MCF 10A (cell line): ENCODE measurements around the gene FOXP1. TPM values are rescaled to one million over a fixed set of nuclear protein-coding genes. Genes with fewer than 3 reads are reported as not detected.

ENCODE experiments used
- BruUV-seq: library from RNA; stranded (reverse); fragments of 400-500 nt; replicated peaks from 2 replicates; lab custom pipeline; 2021; lab: Mats Ljungman, UMichigan
- CTCF ChIA-PET: fragments of 300-600 bp; sonication (Branson Sonifier 250); formaldehyde crosslinking; extraction: SDS; loops from one replicate; lab custom pipeline; 2021; ENCODE audit warnings: antibody characterized with exemption, inconsistent platforms; lab: Yijun Ruan, JAX
- POLR2A ChIA-PET: fragments of 300-600, 350-650 bp; sonication (Branson Sonifier 250); formaldehyde crosslinking; extraction: SDS; loops from one replicate; lab custom pipeline; 2020; ENCODE audit warnings: antibody characterized with exemption, inconsistent platforms; lab: Yijun Ruan, JAX
- DNase-seq: peaks from one replicate; pipeline ENCODE4 v3.0.0-alpha.2; 2018; ENCODE audit not compliant: unreplicated experiment
- H3K27ac Mint-ChIP-seq: one replicate; pipeline ENCODE4 v1.8.0; 2022; ENCODE audit warnings: mild to moderate bottlenecking, low read depth, mixed read lengths; ENCODE audit not compliant: unreplicated experiment
- H3K27me3 Mint-ChIP-seq: one replicate; pipeline ENCODE4 v1.8.0; 2022; ENCODE audit warnings: mixed read lengths; ENCODE audit not compliant: insufficient read depth, unreplicated experiment
- H3K36me3 Mint-ChIP-seq: one replicate; pipeline ENCODE4 v1.8.0; 2022; ENCODE audit warnings: mild to moderate bottlenecking, moderate library complexity, mixed read lengths; ENCODE audit not compliant: insufficient read depth, unreplicated experiment
- H3K4me1 Mint-ChIP-seq: one replicate; pipeline ENCODE4 v1.8.0; 2022; ENCODE audit warnings: mixed read lengths; ENCODE audit not compliant: insufficient read depth, unreplicated experiment
- H3K4me3 Mint-ChIP-seq: one replicate; pipeline ENCODE4 v1.8.0; 2022; ENCODE audit warnings: mild to moderate bottlenecking, moderate library complexity, mixed read lengths; ENCODE audit not compliant: unreplicated experiment
- H3K9me3 Mint-ChIP-seq: one replicate; pipeline ENCODE4 v1.8.0; 2022; ENCODE audit warnings: mixed read lengths; ENCODE audit not compliant: unreplicated experiment
- CTCF ChIP-seq: fragments of 200-600 bp; IDR thresholded peaks from one replicate; pipeline ENCODE4 v1.8.0; 2022; ENCODE audit warnings: antibody characterized with exemption, mild to moderate bottlenecking; ENCODE audit not compliant: unreplicated experiment
- intact Hi-C: fragments of 100-400 bp; cut with micrococcal nuclease; formaldehyde crosslinking; loops from 2 replicates; pipeline ENCODE4 v1.14.1; 2022
- total RNA-seq: library from RNA; stranded (reverse); gene quantifications from 2 replicates; pipeline ENCODE4 v1.2.3, GENCODE V29; 2022

The FOXP1 gene
- total RNA-seq, 1 experiment from 2014 or later: 49.0 TPM

- TF ChIP-seq CTCF: no peak
- Mint-ChIP-seq H3K4me3 (no peak overlapping the region), H3K4me1 (no peaks in the 10 kb centered on the region), H3K9me3 (peaks cover 7% of the 10 kb centered on the region), H3K27me3 (no peaks in the 10 kb centered on the region), H3K36me3 (peaks cover 6% of the 10 kb centered on the region), H3K27ac (no peak overlapping the region)
- CTCF ChIA-PET: interaction anchor here (0.5 to 1.0 kb wide), 3 partner anchors 13 to 289 kb away, joined by 3 to 4 read pairs (median 3); no protein-coding TSS in a partner anchor
- no TSS peak for BruUV-seq
- POLR2A ChIA-PET: interaction anchor here (0.5 to 0.7 kb wide), 2 partner anchors 41 to 135 kb away, joined by 3 read pairs; no protein-coding TSS in a partner anchor
- DNase-seq: no peak
- intact Hi-C loops: loop anchor here (10.0 kb wide), 1 partner anchor 365 kb away; the partner anchor contains the start of gene FOXP1
These were observed 363.5 kb downstream of the FOXP1 start for GRCh38 chr3:71219744-71220638.

- TF ChIP-seq CTCF: no peak
- Mint-ChIP-seq H3K4me1 (no peaks in the 10 kb centered on the region), H3K36me3 (peaks cover 6% of the 10 kb centered on the region), H3K4me3 (no peak overlapping the region), H3K27me3 (no peaks in the 10 kb centered on the region), H3K9me3 (peaks cover 7% of the 10 kb centered on the region), H3K27ac (no peak overlapping the region)
- CTCF ChIA-PET: interaction anchor here (0.7 to 1.5 kb wide), 2 partner anchors 14 to 177 kb away, joined by 3 read pairs; no protein-coding TSS in a partner anchor
- DNase-seq: no peak
- intact Hi-C loops: loop anchor here (10.0 kb wide), 1 partner anchor 366 kb away; the partner anchor contains the start of gene FOXP1
- no TSS peak for BruUV-seq
- POLR2A ChIA-PET: no interaction called here
These were observed 365.0 kb downstream of the FOXP1 start for GRCh38 chr3:71218508-71218907.

GRCh38 chr3:71217640-71218222 lies 365.8 kb downstream of the FOXP1 start:
- peaks cover 6% of the 10 kb centered on the region for H3K36me3 Mint-ChIP-seq
- TF ChIP-seq CTCF: no peak
- CTCF ChIA-PET: interaction anchor here (0.7 to 1.5 kb wide), 2 partner anchors 14 to 98 kb away, joined by 3 read pairs; no protein-coding TSS in a partner anchor
- no TSS peak for BruUV-seq
- intact Hi-C loops: loop anchor here (10.0 kb wide), 1 partner anchor 367 kb away; the partner anchor contains the start of gene FOXP1
- H3K4me3 Mint-ChIP-seq: no peak overlapping the region
- H3K4me1 Mint-ChIP-seq: no peaks in the 10 kb centered on the region
- H3K27ac Mint-ChIP-seq: no peak overlapping the region
- POLR2A ChIA-PET: no interaction called here
- H3K9me3 Mint-ChIP-seq: peaks cover 4% of the 10 kb centered on the region
- H3K27me3 Mint-ChIP-seq: no peaks in the 10 kb centered on the region
- DNase-seq: no peak

GRCh38 chr3:71215351-71215750 lies 368.2 kb downstream of the FOXP1 start:
- ChIA-PET CTCF (interaction anchor here (0.6 kb wide), 2 partner anchors 13 to 105 kb away, joined by 4 to 6 read pairs; no protein-coding TSS in a partner anchor), POLR2A (no interaction called here)
- no peaks in the 10 kb centered on the region for H3K9me3 Mint-ChIP-seq
- H3K27me3 Mint-ChIP-seq: no peaks in the 10 kb centered on the region
- H3K4me3 Mint-ChIP-seq: no peak overlapping the region
- no peak for DNase-seq
- TF ChIP-seq CTCF: no peak
- peaks cover 10% of the 10 kb centered on the region for H3K4me1 Mint-ChIP-seq
- H3K27ac Mint-ChIP-seq: no peak overlapping the region
- BruUV-seq: no TSS peak
- intact Hi-C loops: loop anchor here (10.0 kb wide), 1 partner anchor 369 kb away; the partner anchor contains the start of gene FOXP1
- peaks cover 6% of the 10 kb centered on the region for H3K36me3 Mint-ChIP-seq
